HUES6 (cell line): ENCODE data around the gene CYP2A13.
"Not testable (repeated sequence)": the region's sequence is repeated elsewhere in the genome, so short reads cannot be mapped to it uniquely, and the experiment has no call there.

Experiments used
- H3K27ac ChIP-seq: 2 replicates; pipeline ENCODE4 v1.7.0; 2013; ENCODE audit warnings: low read depth, mild to moderate bottlenecking, low read length, inconsistent platforms
- H3K27me3 ChIP-seq: 2 replicates; pipeline ENCODE4 v1.6.1; 2013; ENCODE audit warnings: low read length; ENCODE audit not compliant: control insufficient read depth, insufficient read depth
- H3K36me3 ChIP-seq: 2 replicates; pipeline ENCODE4 v1.6.1; 2013; ENCODE audit warnings: low read length; ENCODE audit not compliant: control insufficient read depth, insufficient read depth
- H3K4me1 ChIP-seq: 2 replicates; pipeline ENCODE4 v1.6.1; 2013; ENCODE audit warnings: low read length; ENCODE audit not compliant: control insufficient read depth, insufficient read depth
- H3K4me3 ChIP-seq: 2 replicates; pipeline ENCODE4 v1.5.1; 2013; ENCODE audit warnings: low read depth, low read length
- H3K9ac ChIP-seq: one replicate; pipeline ENCODE4 v1.6.1; 2013; ENCODE audit warnings: mild to moderate bottlenecking, low read length
- H3K9me3 ChIP-seq: 2 replicates; pipeline ENCODE4 v1.6.1; 2013; ENCODE audit warnings: low read depth, low read length; ENCODE audit not compliant: control insufficient read depth, insufficient read depth

The CYP2A13 gene

GRCh38 chr19:41120929-41121911 lies 33.0 kb downstream of the CYP2A13 start:
- H3K9ac ChIP-seq, H3K27ac ChIP-seq, H3K4me1 ChIP-seq, H3K4me3 ChIP-seq, H3K36me3 ChIP-seq, H3K9me3 ChIP-seq, H3K27me3 ChIP-seq: not testable (repeated sequence)

GRCh38 chr19:41122846-41123245 lies 34.6 kb downstream of the CYP2A13 start:
- H3K36me3 ChIP-seq, H3K9me3 ChIP-seq, H3K27me3 ChIP-seq, H3K9ac ChIP-seq, H3K4me1 ChIP-seq, H3K27ac ChIP-seq, H3K4me3 ChIP-seq: not testable (repeated sequence)

- no peaks in the 10 kb centered on the region for H3K36me3 ChIP-seq
- H3K9me3 ChIP-seq: no peaks in the 10 kb centered on the region
- H3K27me3 ChIP-seq: peaks cover 6% of the 10 kb centered on the region
- H3K9ac ChIP-seq: no peak overlapping the region
- no peak overlapping the region for H3K27ac ChIP-seq
- H3K4me3 ChIP-seq: no peak overlapping the region
- H3K4me1 ChIP-seq: no peaks in the 10 kb centered on the region
Observed at GRCh38 chr19:41123716-41124294, 35.6 kb downstream of the CYP2A13 start.

- H3K36me3 ChIP-seq, H3K9me3 ChIP-seq, H3K9ac ChIP-seq, H3K4me1 ChIP-seq, H3K27ac ChIP-seq, H3K27me3 ChIP-seq, H3K4me3 ChIP-seq: not testable (repeated sequence)
Observed at GRCh38 chr19:41126765-41127203, 38.5 kb downstream of the CYP2A13 start.

- H3K9me3 ChIP-seq, H3K27me3 ChIP-seq, H3K36me3 ChIP-seq, H3K4me1 ChIP-seq, H3K9ac ChIP-seq, H3K27ac ChIP-seq: not testable (repeated sequence)
- H3K4me3 ChIP-seq: peak overlapping the region; percentile 40; the same call in 1 of the 2 replicates
Observed at GRCh38 chr19:41127362-41127761, 39.1 kb downstream of the CYP2A13 start.

- H3K27ac ChIP-seq, H3K9ac ChIP-seq, H3K36me3 ChIP-seq, H3K9me3 ChIP-seq, H3K4me1 ChIP-seq: not testable (repeated sequence)
- H3K4me3 ChIP-seq: peak overlapping the region; percentile 40; the same call in 1 of the 2 replicates
- H3K27me3 ChIP-seq: peaks cover 11% of the 10 kb centered on the region
Observed at GRCh38 chr19:41127801-41128300, 39.6 kb downstream of the CYP2A13 start.

- Histone ChIP-seq H3K36me3 (no peaks in the 10 kb centered on the region), H3K9ac (no peak overlapping the region), H3K4me1 (0 out of 2 replicates have a peak, but pooled peaks cover 6% of the 10 kb centered on the region), H3K27me3 (peaks cover 12% of the 10 kb centered on the region), H3K4me3 (no peak overlapping the region), H3K9me3 (no peaks in the 10 kb centered on the region), H3K27ac (no peak overlapping the region)
Observed at GRCh38 chr19:41128692-41129091, 40.4 kb downstream of the CYP2A13 start.

GRCh38 chr19:41131186-41131585 lies 42.9 kb downstream of the CYP2A13 start:
- no peaks in the 10 kb centered on the region for H3K9me3 ChIP-seq
- no peak overlapping the region for H3K4me3 ChIP-seq
- H3K36me3 ChIP-seq: no peaks in the 10 kb centered on the region
- H3K4me1 ChIP-seq: peaks cover 12% of the 10 kb centered on the region; the same call in 1 of the 2 replicates
- H3K9ac ChIP-seq: no peak overlapping the region
- no peak overlapping the region for H3K27ac ChIP-seq
- peaks cover 23% of the 10 kb centered on the region for H3K27me3 ChIP-seq

- H3K36me3 ChIP-seq: no peaks in the 10 kb centered on the region
- H3K27ac ChIP-seq: no peak overlapping the region
- no peaks in the 10 kb centered on the region for H3K9me3 ChIP-seq
- no peak overlapping the region for H3K4me3 ChIP-seq
- peaks cover 18% of the 10 kb centered on the region; the same call in 1 of the 2 replicates for H3K4me1 ChIP-seq
- peaks cover 23% of the 10 kb centered on the region for H3K27me3 ChIP-seq
- no peak overlapping the region for H3K9ac ChIP-seq
Observed at GRCh38 chr19:41133260-41133659, 45.0 kb downstream of the CYP2A13 start.

GRCh38 chr19:41134616-41135015 lies 46.4 kb downstream of the CYP2A13 start:
- peaks cover 18% of the 10 kb centered on the region; the same call in 1 of the 2 replicates for H3K4me1 ChIP-seq
- peaks cover 16% of the 10 kb centered on the region for H3K27me3 ChIP-seq
- H3K27ac ChIP-seq: no peak overlapping the region
- no peaks in the 10 kb centered on the region for H3K9me3 ChIP-seq
- peak overlapping the region; percentile 33 for H3K9ac ChIP-seq
- no peaks in the 10 kb centered on the region for H3K36me3 ChIP-seq
- H3K4me3 ChIP-seq: peak overlapping the region; percentile 43; the same call in 1 of the 2 replicates
